SK-N-SH treated with all-trans-retinoic acid at 6 μM for 48 hours (cell line): ENCODE measurements around the gene SPTLC1.

Experiments used
- ARNTL ChIP-seq: fragments of 450-650 bp; formaldehyde crosslinking; IDR thresholded peaks from 2 replicates; pipeline ENCODE4 v1.5.0; 2020; ENCODE audit warnings: low read depth, mild to moderate bottlenecking, moderate library complexity, borderline replicate concordance
- CSDC2 ChIP-seq: fragments of 250-450 bp; sonication (Bioruptor Pico); IDR thresholded peaks from 2 replicates; pipeline ENCODE4 v1.5.0; 2020; ENCODE audit warnings: mild to moderate bottlenecking, moderate library complexity
- CSRNP3 ChIP-seq: fragments of 250-450 bp; sonication (Bioruptor Pico); IDR thresholded peaks from 2 replicates; pipeline ENCODE4 v1.5.1; 2021; ENCODE audit warnings: mild to moderate bottlenecking, moderate library complexity
- GLIS3 ChIP-seq: fragments of 250-450 bp; sonication (Bioruptor Pico); IDR thresholded peaks from 2 replicates; pipeline ENCODE4 v1.5.0; 2020; ENCODE audit warnings: mild to moderate bottlenecking, moderate library complexity
- ISL1 ChIP-seq: fragments of 250-450 bp; sonication (Bioruptor Pico); IDR thresholded peaks from 2 replicates; pipeline ENCODE4 v2.1.2; 2022; ENCODE audit warnings: mild to moderate bottlenecking, moderate library complexity
- PATZ1 ChIP-seq: fragments of 250-450 bp; sonication (Bioruptor Pico); IDR thresholded peaks from 2 replicates; pipeline ENCODE4 v1.8.0; 2020; ENCODE audit warnings: mild to moderate bottlenecking, moderate library complexity, borderline replicate concordance
- POU6F1 ChIP-seq: fragments of 250-450 bp; sonication (Bioruptor Pico); IDR thresholded peaks from 2 replicates; pipeline ENCODE4 v1.8.0; 2021; ENCODE audit warnings: low read depth, mild to moderate bottlenecking, moderate library complexity, borderline replicate concordance
- PPARA ChIP-seq: fragments of 250-450 bp; sonication (Bioruptor Pico); IDR thresholded peaks from 2 replicates; pipeline ENCODE4 v1.5.0; 2020; ENCODE audit warnings: mild to moderate bottlenecking, borderline replicate concordance
- RARB ChIP-seq: fragments of 250-450 bp; sonication (Bioruptor Pico); IDR thresholded peaks from 2 replicates; pipeline ENCODE4 v1.8.0; 2021; ENCODE audit warnings: mild to moderate bottlenecking, moderate library complexity
- TOX ChIP-seq: fragments of 250-450 bp; sonication (Bioruptor Pico); IDR thresholded peaks from 2 replicates; pipeline ENCODE4 v1.8.0; 2021; ENCODE audit warnings: mild to moderate bottlenecking, moderate library complexity, borderline replicate concordance
- ZFP3 ChIP-seq: fragments of 250-450 bp; sonication (Bioruptor Pico); IDR thresholded peaks from 2 replicates; pipeline ENCODE4 v1.5.0; 2020; ENCODE audit warnings: mild to moderate bottlenecking, moderate library complexity
- ZFP30 ChIP-seq: fragments of 450-650 bp; formaldehyde crosslinking; IDR thresholded peaks from 2 replicates; pipeline ENCODE4 v1.5.0; 2022; ENCODE audit warnings: mild to moderate bottlenecking, moderate library complexity
- ZNF565 ChIP-seq: fragments of 450-650 bp; formaldehyde crosslinking; conservative IDR thresholded peaks from 2 replicates; pipeline ENCODE4 v1.5.0; 2020; ENCODE audit warnings: low read depth, mild to moderate bottlenecking, moderate library complexity
- TF ChIP-seq, protein P1 (sequence below): fragments of 250-450 bp; sonication (Bioruptor Pico); IDR thresholded peaks from 2 replicates; pipeline ENCODE4 v1.5.1; 2020; ENCODE audit warnings: low read depth, mild to moderate bottlenecking, moderate library complexity

- no peak for TF ChIP-seq ZNF565 (CRISPR knock-in tag)
- no peak for TF ChIP-seq CSDC2 (CRISPR knock-in tag)
- TF ChIP-seq RARB, result no peak
- TF ChIP-seq, protein P1, sequence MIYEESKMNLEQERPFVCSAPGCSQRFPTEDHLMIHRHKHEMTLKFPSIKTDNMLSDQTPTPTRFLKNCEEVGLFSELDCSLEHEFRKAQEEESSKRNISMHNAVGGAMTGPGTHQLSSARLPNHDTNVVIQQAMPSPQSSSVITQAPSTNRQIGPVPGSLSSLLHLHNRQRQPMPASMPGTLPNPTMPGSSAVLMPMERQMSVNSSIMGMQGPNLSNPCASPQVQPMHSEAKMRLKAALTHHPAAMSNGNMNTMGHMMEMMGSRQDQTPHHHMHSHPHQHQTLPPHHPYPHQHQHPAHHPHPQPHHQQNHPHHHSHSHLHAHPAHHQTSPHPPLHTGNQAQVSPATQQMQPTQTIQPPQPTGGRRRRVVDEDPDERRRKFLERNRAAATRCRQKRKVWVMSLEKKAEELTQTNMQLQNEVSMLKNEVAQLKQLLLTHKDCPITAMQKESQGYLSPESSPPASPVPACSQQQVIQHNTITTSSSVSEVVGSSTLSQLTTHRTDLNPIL (CRISPR knock-in tag), result no peak
- no peak for TF ChIP-seq PATZ1 (CRISPR knock-in tag)
- TF ChIP-seq PPARA, result no peak
- no peak for TF ChIP-seq ZFP30 (CRISPR knock-in tag)
- TF ChIP-seq CSRNP3 (CRISPR knock-in tag), result no peak
- no peak for TF ChIP-seq POU6F1
- no peak for TF ChIP-seq ZFP3 (CRISPR knock-in tag)
- TF ChIP-seq ISL1, result no peak
- TF ChIP-seq ARNTL (CRISPR knock-in tag), result no peak
- no peak for TF ChIP-seq TOX
- TF ChIP-seq GLIS3, result no peak
Measured at GRCh38 chr9:91986248-91986647, 129.0 kb downstream of the SPTLC1 start.
